Nephron (organoid): ENCODE results near the gene SORCS3.

ENCODE experiments used
- H3K27ac Mint-ChIP-seq, 3 experiments: 2 replicates each; pipeline ENCODE4 v1.8.0; 2020; ENCODE audit warnings: mixed read lengths in 3 of 3, mild to moderate bottlenecking in 2 of 3, moderate library complexity in 1 of 3
- H3K27me3 Mint-ChIP-seq: 2 replicates; pipeline ENCODE4 v1.8.0; 2021; ENCODE audit warnings: low read depth, mild to moderate bottlenecking, moderate library complexity, mixed read lengths
- H3K36me3 Mint-ChIP-seq: 2 replicates; pipeline ENCODE4 v1.8.0; 2020; ENCODE audit warnings: low read depth, mixed read lengths
- H3K4me1 Mint-ChIP-seq: 2 replicates; pipeline ENCODE4 v1.8.0; 2020; ENCODE audit warnings: mixed read lengths
- H3K4me3 Mint-ChIP-seq, 3 experiments: 2 replicates each; pipeline ENCODE4 v1.8.0; 2020; ENCODE audit warnings: mild to moderate bottlenecking in 3 of 3, mixed read lengths in 3 of 3, moderate library complexity in 2 of 3
- H3K9me3 Mint-ChIP-seq: 2 replicates; pipeline ENCODE4 v1.8.0; 2020; ENCODE audit warnings: mixed read lengths
- CTCF ChIP-seq, 3 experiments: fragments of 200-600 bp; sonication (generic); IDR thresholded peaks; one replicate each; pipeline ENCODE4 v1.5.0; 2021; ENCODE audit warnings: antibody characterized with exemption in 3 of 3; ENCODE audit not compliant: unreplicated experiment in 3 of 3

The SORCS3 gene

GRCh38 chr10:104750291-104750690 lies 109.2 kb downstream of the SORCS3 start:
- no peaks in the 10 kb centered on the region for H3K4me1 Mint-ChIP-seq
- no peaks in the 10 kb centered on the region for H3K9me3 Mint-ChIP-seq
- no peak for TF ChIP-seq CTCF (IDR thresholded peaks at IDR 0.05; ENCODE audit: unreplicated experiment in 3 of 3)
- no peaks in the 10 kb centered on the region for H3K36me3 Mint-ChIP-seq
- H3K27ac Mint-ChIP-seq, result no peak overlapping the region
- H3K27me3 Mint-ChIP-seq, result no peaks in the 10 kb centered on the region
- no peak overlapping the region for H3K4me3 Mint-ChIP-seq

- Mint-ChIP-seq H3K4me3 (no peak overlapping the region), H3K27ac (no peak overlapping the region), H3K36me3 (no peaks in the 10 kb centered on the region), H3K9me3 (no peaks in the 10 kb centered on the region), H3K27me3 (peaks cover 6% of the 10 kb centered on the region), H3K4me1 (no peaks in the 10 kb centered on the region)
- TF ChIP-seq CTCF (IDR thresholded peaks at IDR 0.05; ENCODE audit: unreplicated experiment in 3 of 3), result no peak
These were observed 121.7 kb downstream of the SORCS3 start for GRCh38 chr10:104762793-104763192.

- Mint-ChIP-seq H3K9me3 (no peaks in the 10 kb centered on the region), H3K4me3 (no peak overlapping the region), H3K4me1 (no peaks in the 10 kb centered on the region), H3K27ac (no peak overlapping the region), H3K27me3 (no peaks in the 10 kb centered on the region), H3K36me3 (no peaks in the 10 kb centered on the region)
- no peak for TF ChIP-seq CTCF (IDR thresholded peaks at IDR 0.05; ENCODE audit: unreplicated experiment in 3 of 3)
These were observed 125.3 kb downstream of the SORCS3 start for GRCh38 chr10:104766341-104766740.

GRCh38 chr10:104767282-104767681 lies 126.2 kb downstream of the SORCS3 start:
- no peaks in the 10 kb centered on the region for H3K36me3 Mint-ChIP-seq
- no peaks in the 10 kb centered on the region for H3K4me1 Mint-ChIP-seq
- no peak for TF ChIP-seq CTCF (IDR thresholded peaks at IDR 0.05; ENCODE audit: unreplicated experiment in 3 of 3)
- H3K27ac Mint-ChIP-seq, result no peak overlapping the region
- peaks cover 1% of the 10 kb centered on the region for H3K27me3 Mint-ChIP-seq
- H3K9me3 Mint-ChIP-seq, result no peaks in the 10 kb centered on the region
- no peak overlapping the region for H3K4me3 Mint-ChIP-seq

GRCh38 chr10:104767745-104768144 lies 126.7 kb downstream of the SORCS3 start:
- no peaks in the 10 kb centered on the region for H3K36me3 Mint-ChIP-seq
- no peaks in the 10 kb centered on the region for H3K4me1 Mint-ChIP-seq
- no peak for TF ChIP-seq CTCF (IDR thresholded peaks at IDR 0.05; ENCODE audit: unreplicated experiment in 3 of 3)
- no peaks in the 10 kb centered on the region for H3K9me3 Mint-ChIP-seq
- peaks cover 5% of the 10 kb centered on the region for H3K27me3 Mint-ChIP-seq
- no peak overlapping the region for H3K4me3 Mint-ChIP-seq
- H3K27ac Mint-ChIP-seq, result no peak overlapping the region

- Mint-ChIP-seq H3K27me3 (peaks cover 11% of the 10 kb centered on the region), H3K4me3 (no peak overlapping the region), H3K36me3 (no peaks in the 10 kb centered on the region), H3K27ac (no peak overlapping the region), H3K9me3 (no peaks in the 10 kb centered on the region), H3K4me1 (peaks cover 7% of the 10 kb centered on the region)
- no peak for TF ChIP-seq CTCF (IDR thresholded peaks at IDR 0.05; ENCODE audit: unreplicated experiment in 3 of 3)
These were observed 132.0 kb downstream of the SORCS3 start for GRCh38 chr10:104773105-104773504.
